ENCODE data around the gene MINDY4.

MINDY4 gene

DNA sequence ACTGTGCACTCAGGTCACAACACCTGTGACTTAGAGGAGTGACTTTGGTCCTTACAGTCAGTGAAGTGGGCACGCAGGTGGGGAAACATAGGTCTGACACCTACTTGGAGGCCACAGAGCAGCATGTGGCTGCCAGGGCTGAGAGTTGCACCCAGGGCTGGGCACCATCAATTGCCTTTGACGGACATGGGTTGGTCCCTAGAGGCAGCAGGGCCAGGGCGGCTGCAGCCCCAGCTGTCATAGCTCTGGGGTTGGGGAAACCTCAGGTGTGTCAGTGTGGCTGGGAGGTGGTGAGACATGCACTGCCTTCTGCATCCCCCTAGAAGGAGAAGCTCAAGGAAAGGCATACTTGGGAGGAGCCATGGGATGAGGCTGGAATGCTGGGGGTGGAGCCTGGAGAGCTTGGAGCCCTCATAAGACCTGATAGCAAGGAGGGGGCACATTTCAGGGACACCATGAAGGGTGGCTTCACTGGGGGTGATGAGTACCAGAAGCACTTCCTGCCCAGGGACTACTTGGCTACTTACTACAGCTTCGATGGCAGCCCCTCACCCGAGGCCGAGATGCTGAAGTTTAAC lies 19.4 kb upstream of the MINDY4 start, which contains the start of gene INMT:
TSS of gene INMT (plus strand) at position 440 of the 578 bp plus-strand sequence. CDS start at position 456, 16 bp downstream.
- Histone ChIP-seq H3K36me3 (no peaks in the 10 kb centered on the region), H3K9me3 (ENCODE audit: severe bottlenecking) (no peaks in the 10 kb centered on the region), H3K27me3 (ENCODE audit: insufficient read depth, low read depth, severe bottlenecking) (no peaks in the 10 kb centered on the region), H3K4me3 (ENCODE audit: low read depth, low read length) (no peak within 1 kb of the TSS), H3K27ac (no peak within 1 kb of the TSS)
- DNase-seq, result no peak
- TF ChIP-seq, protein P1, sequence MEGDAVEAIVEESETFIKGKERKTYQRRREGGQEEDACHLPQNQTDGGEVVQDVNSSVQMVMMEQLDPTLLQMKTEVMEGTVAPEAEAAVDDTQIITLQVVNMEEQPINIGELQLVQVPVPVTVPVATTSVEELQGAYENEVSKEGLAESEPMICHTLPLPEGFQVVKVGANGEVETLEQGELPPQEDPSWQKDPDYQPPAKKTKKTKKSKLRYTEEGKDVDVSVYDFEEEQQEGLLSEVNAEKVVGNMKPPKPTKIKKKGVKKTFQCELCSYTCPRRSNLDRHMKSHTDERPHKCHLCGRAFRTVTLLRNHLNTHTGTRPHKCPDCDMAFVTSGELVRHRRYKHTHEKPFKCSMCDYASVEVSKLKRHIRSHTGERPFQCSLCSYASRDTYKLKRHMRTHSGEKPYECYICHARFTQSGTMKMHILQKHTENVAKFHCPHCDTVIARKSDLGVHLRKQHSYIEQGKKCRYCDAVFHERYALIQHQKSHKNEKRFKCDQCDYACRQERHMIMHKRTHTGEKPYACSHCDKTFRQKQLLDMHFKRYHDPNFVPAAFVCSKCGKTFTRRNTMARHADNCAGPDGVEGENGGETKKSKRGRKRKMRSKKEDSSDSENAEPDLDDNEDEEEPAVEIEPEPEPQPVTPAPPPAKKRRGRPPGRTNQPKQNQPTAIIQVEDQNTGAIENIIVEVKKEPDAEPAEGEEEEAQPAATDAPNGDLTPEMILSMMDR (IDR thresholded peaks at IDR 0.05; ENCODE audit: low read depth, low read length), result no peak

DNA sequence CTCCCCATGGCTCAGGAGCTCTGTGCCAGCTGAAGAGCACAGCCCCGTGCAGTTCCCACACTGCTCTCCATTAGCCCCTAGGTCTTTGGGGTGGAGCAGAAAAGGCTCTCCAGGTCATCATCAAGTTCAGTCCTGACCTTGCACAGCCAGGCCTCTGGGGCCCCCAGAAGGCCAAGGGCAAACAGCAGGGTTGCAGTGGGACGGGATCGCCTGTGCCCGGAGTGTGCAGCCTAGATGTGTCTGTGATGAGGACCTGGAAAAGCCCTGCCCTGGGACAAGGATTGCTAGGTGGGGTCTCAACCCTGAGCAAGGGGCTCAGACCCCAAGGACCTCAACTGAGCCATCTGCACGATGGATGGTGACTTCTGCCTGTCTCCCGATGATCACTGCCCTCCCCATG lies 18.7 kb upstream of the MINDY4 start:
- no peaks in the 10 kb centered on the region for H3K9me3 ChIP-seq (ENCODE audit: severe bottlenecking)
- TF ChIP-seq, protein P1 (IDR thresholded peaks at IDR 0.05; ENCODE audit: low read depth, low read length), result no peak
- no peak overlapping the region for H3K27ac ChIP-seq

DNA sequence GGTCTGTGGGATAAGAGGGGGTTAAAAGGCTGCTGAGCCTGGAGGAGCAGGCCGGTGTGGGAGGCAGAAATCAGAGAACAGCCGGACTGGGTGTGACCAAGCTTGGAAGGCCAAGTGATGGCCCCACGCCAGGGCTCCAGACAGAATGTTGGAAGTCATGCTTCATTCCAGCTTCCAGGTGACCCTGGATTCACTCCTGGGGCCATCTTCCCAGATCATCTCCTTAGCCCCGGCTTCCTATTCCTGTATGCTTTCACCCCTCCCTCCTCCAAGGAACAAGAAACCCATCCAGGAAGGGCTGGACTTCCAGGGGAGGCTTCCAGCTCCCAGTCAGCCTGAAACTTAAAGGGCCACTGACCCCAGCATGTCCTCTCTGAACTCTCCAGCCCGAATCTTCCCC lies 18.2 kb upstream of the MINDY4 start:
- TF ChIP-seq, protein P1 (IDR thresholded peaks at IDR 0.05; ENCODE audit: low read depth, low read length), result no peak
- Histone ChIP-seq H3K4me3 (ENCODE audit: low read depth, low read length) (no peak overlapping the region), H3K27ac (no peak overlapping the region), H3K27me3 (ENCODE audit: insufficient read depth, low read depth, severe bottlenecking) (no peaks in the 10 kb centered on the region), H3K36me3 (no peaks in the 10 kb centered on the region), H3K9me3 (ENCODE audit: severe bottlenecking) (no peaks in the 10 kb centered on the region)
- DNase-seq, result no peak

More for the DNA sequence above, 18.7 kb upstream of the MINDY4 start:
- H3K27me3 ChIP-seq (ENCODE audit: insufficient read depth, low read depth, severe bottlenecking), result no peaks in the 10 kb centered on the region
- no peaks in the 10 kb centered on the region for H3K36me3 ChIP-seq
- DNase-seq, result no peak
- H3K4me3 ChIP-seq (ENCODE audit: low read depth, low read length), result no peak overlapping the region

DNA sequence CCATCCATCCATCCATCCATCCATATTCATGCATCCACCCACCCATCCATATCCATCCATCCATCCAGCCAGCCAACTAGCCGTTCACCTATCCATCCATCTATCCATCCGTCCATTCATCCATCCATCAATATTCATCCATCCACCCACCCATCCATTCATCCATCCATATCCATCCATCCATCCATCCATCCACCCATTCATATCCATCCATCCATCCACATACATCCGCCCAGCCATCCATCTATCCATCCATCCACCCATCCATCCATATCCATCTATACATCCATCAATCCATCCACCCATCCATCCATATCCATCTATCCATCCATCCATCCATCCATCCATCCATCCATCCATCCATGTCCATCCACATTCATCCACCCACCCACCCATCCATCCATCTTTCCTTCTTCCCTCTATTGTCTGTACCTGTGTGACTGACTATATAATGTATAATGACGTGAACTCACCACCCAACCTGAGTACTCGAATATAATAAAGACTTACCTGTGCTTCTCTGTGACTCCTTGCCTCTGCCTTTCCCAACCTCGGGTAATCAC lies 16.8 kb upstream of the MINDY4 start:
- H3K4me3 ChIP-seq (ENCODE audit: low read depth, low read length), result no peak overlapping the region
- DNase-seq, result no peak
- H3K27ac ChIP-seq, result no peak overlapping the region
- H3K27me3 ChIP-seq (ENCODE audit: insufficient read depth, low read depth, severe bottlenecking), result no peaks in the 10 kb centered on the region
- TF ChIP-seq, protein P1 (IDR thresholded peaks at IDR 0.05; ENCODE audit: low read depth, low read length), result no peak
- no peaks in the 10 kb centered on the region for H3K9me3 ChIP-seq (ENCODE audit: severe bottlenecking)
- no peaks in the 10 kb centered on the region for H3K36me3 ChIP-seq

DNA sequence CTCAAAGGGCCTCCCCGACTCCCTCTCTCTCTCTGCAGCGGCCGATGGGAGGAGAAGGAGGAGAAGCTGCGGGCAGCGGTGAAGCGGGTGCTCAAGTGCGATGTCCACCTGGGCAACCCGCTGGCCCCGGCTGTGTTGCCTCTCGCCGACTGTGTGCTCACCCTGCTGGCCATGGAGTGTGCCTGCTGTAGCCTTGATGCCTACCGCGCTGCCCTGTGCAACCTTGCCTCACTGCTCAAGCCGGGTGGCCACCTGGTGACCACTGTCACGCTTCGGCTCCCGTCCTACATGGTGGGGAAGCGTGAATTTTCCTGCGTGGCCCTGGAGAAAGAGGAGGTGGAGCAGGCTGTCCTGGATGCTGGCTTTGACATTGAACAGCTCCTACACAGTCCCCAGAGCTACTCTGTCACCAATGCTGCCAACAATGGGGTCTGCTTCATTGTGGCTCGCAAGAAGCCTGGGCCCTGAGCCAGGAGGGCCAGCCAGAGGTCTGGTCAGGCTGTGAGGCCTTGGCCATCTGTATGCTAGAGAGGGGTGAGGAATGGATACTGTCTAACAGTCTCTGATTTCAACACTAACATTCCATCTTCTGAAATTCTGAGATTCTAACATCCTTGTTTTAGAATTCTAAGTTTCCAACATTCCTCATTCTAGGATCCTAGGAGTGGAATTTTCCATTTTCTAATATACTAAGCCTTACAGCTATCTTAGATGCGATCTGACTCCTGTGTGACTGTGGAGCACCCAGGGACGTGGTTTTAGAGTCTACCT lies 15.6 kb upstream of the MINDY4 start:
- no peak overlapping the region for H3K27ac ChIP-seq
- H3K4me3 ChIP-seq (ENCODE audit: low read depth, low read length), result no peak overlapping the region
- DNase-seq, result no peak
- no peaks in the 10 kb centered on the region for H3K9me3 ChIP-seq (ENCODE audit: severe bottlenecking)
- no peaks in the 10 kb centered on the region for H3K27me3 ChIP-seq (ENCODE audit: insufficient read depth, low read depth, severe bottlenecking)
- H3K36me3 ChIP-seq, result no peaks in the 10 kb centered on the region
- TF ChIP-seq, protein P1 (IDR thresholded peaks at IDR 0.05; ENCODE audit: low read depth, low read length), result no peak
